Measurements from ENCODE around the gene ZFYVE21. TPM values are rescaled to one million over a fixed set of nuclear protein-coding genes. Genes with fewer than 3 reads are reported as not detected.

The ZFYVE21 gene
- total RNA-seq, 4 donors from 2014 or later: 128 to 268 (median 205) TPM

DNA sequence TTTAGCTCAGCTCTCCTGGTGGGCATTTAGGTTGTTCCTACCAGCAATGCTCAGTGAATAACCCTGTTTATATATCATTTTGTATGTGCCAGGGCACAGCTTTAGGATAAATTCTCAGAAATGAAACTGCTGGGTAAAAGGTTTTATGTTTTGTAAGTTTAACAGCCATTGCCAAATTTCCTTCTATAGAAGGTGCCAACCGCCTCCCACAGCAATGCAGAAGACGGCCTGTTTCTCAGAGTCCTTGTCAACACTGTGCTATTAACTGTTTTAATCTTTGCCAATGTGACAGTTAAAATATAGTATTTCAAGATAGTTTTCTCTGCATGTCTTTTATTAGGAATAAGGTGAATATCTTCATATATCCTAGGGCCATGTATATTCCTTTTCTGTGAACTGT is 66.8 kb downstream of the ZFYVE21 start:
- TF ChIP-seq EP300 (IDR thresholded peaks at IDR 0.05) (no peak), POLR2A (IDR thresholded peaks at IDR 0.05) (no peak), POLR2AphosphoS5 (IDR thresholded peaks at IDR 0.05) (no peak)
- TF ChIP-seq, protein P1, sequence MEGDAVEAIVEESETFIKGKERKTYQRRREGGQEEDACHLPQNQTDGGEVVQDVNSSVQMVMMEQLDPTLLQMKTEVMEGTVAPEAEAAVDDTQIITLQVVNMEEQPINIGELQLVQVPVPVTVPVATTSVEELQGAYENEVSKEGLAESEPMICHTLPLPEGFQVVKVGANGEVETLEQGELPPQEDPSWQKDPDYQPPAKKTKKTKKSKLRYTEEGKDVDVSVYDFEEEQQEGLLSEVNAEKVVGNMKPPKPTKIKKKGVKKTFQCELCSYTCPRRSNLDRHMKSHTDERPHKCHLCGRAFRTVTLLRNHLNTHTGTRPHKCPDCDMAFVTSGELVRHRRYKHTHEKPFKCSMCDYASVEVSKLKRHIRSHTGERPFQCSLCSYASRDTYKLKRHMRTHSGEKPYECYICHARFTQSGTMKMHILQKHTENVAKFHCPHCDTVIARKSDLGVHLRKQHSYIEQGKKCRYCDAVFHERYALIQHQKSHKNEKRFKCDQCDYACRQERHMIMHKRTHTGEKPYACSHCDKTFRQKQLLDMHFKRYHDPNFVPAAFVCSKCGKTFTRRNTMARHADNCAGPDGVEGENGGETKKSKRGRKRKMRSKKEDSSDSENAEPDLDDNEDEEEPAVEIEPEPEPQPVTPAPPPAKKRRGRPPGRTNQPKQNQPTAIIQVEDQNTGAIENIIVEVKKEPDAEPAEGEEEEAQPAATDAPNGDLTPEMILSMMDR (IDR thresholded peaks at IDR 0.05): no peak
- no peak overlapping the region for H3K4me3 ChIP-seq
- peaks cover 0 to 60% of the 10 kb centered on the region in 2 donors for H3K36me3 ChIP-seq
- 70% methylated on average over 2 of the region's 2 CpGs for WGBS, 2 donors (ENCODE audit: low coverage in 1 of 2)
- no peak for ATAC-seq
- H3K4me1 ChIP-seq: no peaks in the 10 kb centered on the region
- H3K27me3 ChIP-seq: no peaks in the 10 kb centered on the region
- H3K27ac ChIP-seq: no peak overlapping the region
- H3K9me3 ChIP-seq: no peaks in the 10 kb centered on the region

Small RNA genes lying within 50 kb of the gene (small RNA-seq; reads per million reads assigned to genes)
- 0 reads per million in 4 donors for gene RF00019

Other genes with a start within 250 kb of the ZFYVE21 start
- 1,000 to 10,000 TPM in 2 of 4 donors, 100 to 1,000 TPM in 2; 453 to 1,624 (median 922) TPM for gene CKB, start 193.0 kb upstream of the ZFYVE21 start, total RNA-seq
- 10 to 100 TPM; 22.5 to 45.2 (median 30.9) TPM for gene TRMT61A, start 186.6 kb upstream of the ZFYVE21 start, total RNA-seq
- 10 to 100 TPM; 31.1 to 41.3 (median 38.5) TPM for gene BAG5, start 153.2 kb upstream of the ZFYVE21 start, total RNA-seq
- gene COA8, start 152.8 kb upstream of the ZFYVE21 start, total RNA-seq: 10 to 100 TPM; 25.8 to 41.4 (median 28.4) TPM
- 100 to 1,000 TPM; 275 to 390 (median 339) TPM for gene KLC1, start 86.6 kb upstream of the ZFYVE21 start, total RNA-seq
- 1 to 10 TPM; 1.2 to 7.8 (median 3.6) TPM for gene XRCC3, start 359 bp upstream of the ZFYVE21 start, total RNA-seq
- gene PPP1R13B, start 131.8 kb downstream of the ZFYVE21 start, total RNA-seq: 10 to 100 TPM; 13.9 to 24.8 (median 17.5) TPM
- gene TDRD9, start 212.6 kb downstream of the ZFYVE21 start, total RNA-seq: 1 to 10 TPM; 1.6 to 5.4 (median 2.3) TPM
- not detected for gene RD3L, start 226.7 kb downstream of the ZFYVE21 start, total RNA-seq

Measured in gastroesophageal sphincter (tissue), 4 donors.